Sigmoid colon (tissue), 7 donors: Measurements from ENCODE around the gene IFITM2. TPM values are rescaled to one million over a fixed set of nuclear protein-coding genes. Genes with fewer than 3 reads are reported as not detected.
"Not testable (repeated sequence)": the region's sequence is repeated elsewhere in the genome, so short reads cannot be mapped to it uniquely, and the experiment has no call there.

Experiments
- DNase-seq: peaks from one replicate; pipeline ENCODE4 v3.0.0-alpha.2; 2019
- H3K27ac ChIP-seq, 4 donors: fragments of 200-600 bp; sonication (generic); one replicate each; pipeline ENCODE4 v1.5.1; 2016 to 2019; ENCODE audit warnings: mild to moderate bottlenecking in 1 of 4
- H3K27me3 ChIP-seq, 3 donors: fragments of 200-600 bp; sonication (generic); one replicate each; pipeline ENCODE4 v1.5.1; 2019; ENCODE audit warnings: mild to moderate bottlenecking in 1 of 3
- H3K36me3 ChIP-seq, 4 donors: fragments of 200-600 bp; sonication (generic); one replicate each; pipeline ENCODE4 v1.5.1; 2016 to 2019
- H3K4me1 ChIP-seq, 4 donors: fragments of 200-600 bp; sonication (generic); one replicate each; pipeline ENCODE4 v1.5.1; 2017 to 2019
- H3K4me3 ChIP-seq, 4 donors: fragments of 200-600 bp; sonication (generic); one replicate each; pipeline ENCODE4 v1.5.1; 2017 to 2019; ENCODE audit warnings: mild to moderate bottlenecking in 2 of 4, moderate library complexity in 1 of 4
- H3K9me3 ChIP-seq, 4 donors: fragments of 200-600 bp in 3 of 4; sonication (generic) in 3 of 4; one replicate each; pipeline versions ENCODE4 v1.5.1 to v1.6.1; 2013 to 2019
- EP300 ChIP-seq, 4 donors: sonication (generic); formaldehyde crosslinking; IDR thresholded peaks; one replicate each; pipeline ENCODE4 v1.6.1; 2017; ENCODE audit warnings: antibody characterized with exemption in 4 of 4
- POLR2A ChIP-seq, 2 donors: fragments of 450-650 bp; IDR thresholded peaks; one replicate each; pipeline ENCODE4 v1.6.1; 2016; ENCODE audit warnings: antibody characterized with exemption in 2 of 2, mild to moderate bottlenecking in 2 of 2, moderate library complexity in 2 of 2
- POLR2AphosphoS5 ChIP-seq, 4 donors: sonication (generic); formaldehyde crosslinking; IDR thresholded peaks; one replicate each; pipeline ENCODE4 v1.6.1; 2017; ENCODE audit warnings: antibody characterized with exemption in 4 of 4
- WGBS, 2 donors: extraction: QIAGEN DNeasy Blood & Tissue Kit; methylation state at CpG; one replicate each; pipeline ENCODE4 v1.1.7; 2013; 5-methylcytosine and 5-hydroxymethylcytosine counted together
- intact Hi-C: fragments of 100-400 bp; cut with DNase I; formaldehyde crosslinking; loops from one replicate; pipeline ENCODE4 v1.15.1; 2023
- polyA plus RNA-seq, 3 donors: library from polyadenylated mRNA; stranded (reverse); fragments of 200-250 nt; gene quantifications; one replicate each; pipeline ENCODE4 v1.2.3, GENCODE V29; 2013
- total RNA-seq, 4 donors: library from RNA; depleted of rRNA; stranded (reverse); fragments of >200 nt; gene quantifications; one replicate each; pipeline ENCODE4 v1.1.0, GENCODE V29; 2016
- TF ChIP-seq, protein P1 (sequence below), 4 experiments: fragments of 450-650 bp in 3 of 4; fragments of 200-600 bp in 1 of 4; IDR thresholded peaks; one replicate each; pipeline ENCODE4 v1.5.1; 2016 to 2019; ENCODE audit warnings: antibody characterized with exemption in 4 of 4, mild to moderate bottlenecking in 3 of 4, moderate library complexity in 2 of 4
- donor health status: healthy with polysubstance abuse.
- donor health status: Bipolar disorder and iron deficiency.
- donor health status: healthy.

IFITM2 gene
- total and polyA plus RNA-seq, 7 donors, result 73.3 to 461 (median 161) TPM

DNA sequence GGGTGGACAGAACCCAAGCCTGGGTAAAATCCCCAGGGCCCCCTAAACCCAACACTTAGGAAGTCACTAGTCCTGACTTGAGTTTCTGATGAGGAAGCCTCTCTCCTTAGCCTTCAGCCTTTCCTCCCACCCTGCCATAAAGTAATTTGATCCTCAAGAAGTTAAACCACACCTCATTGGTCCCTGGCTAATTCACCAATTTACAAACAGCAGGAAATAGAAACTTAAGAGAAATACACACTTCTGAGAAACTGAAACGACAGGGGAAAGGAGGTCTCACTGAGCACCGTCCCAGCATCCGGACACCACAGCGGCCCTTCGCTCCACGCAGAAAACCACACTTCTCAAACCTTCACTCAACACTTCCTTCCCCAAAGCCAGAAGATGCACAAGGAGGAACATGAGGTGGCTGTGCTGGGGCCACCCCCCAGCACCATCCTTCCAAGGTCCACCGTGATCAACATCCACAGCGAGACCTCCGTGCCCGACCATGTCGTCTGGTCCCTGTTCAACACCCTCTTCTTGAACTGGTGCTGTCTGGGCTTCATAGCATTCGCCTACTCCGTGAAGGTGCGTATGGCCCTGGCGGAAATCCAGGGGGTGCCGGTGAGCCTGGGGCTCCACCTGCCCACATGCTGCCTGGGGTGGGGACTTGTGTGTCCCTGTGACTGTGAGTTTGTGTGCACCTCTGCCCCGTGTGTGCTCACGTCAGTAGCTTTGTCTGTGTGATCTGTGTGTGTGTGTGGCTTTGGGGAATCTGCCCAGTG is 6.4 kb downstream of the IFITM2 start, which contains the start of gene IFITM1:
IFITM1 (plus strand) TSS at position 254 of the 767 bp plus-strand sequence; CDS start at position 385, 131 bp downstream.
- Histone ChIP-seq H3K36me3 (no peaks in the 10 kb centered on the region), H3K4me3 (peak within 1 kb of the TSS; percentile 19 to 52 (median 45)), H3K27ac (peak within 1 kb of the TSS; percentile 65 to 82 (median 74)), H3K27me3 (peaks cover 5 to 19% (median 11%) of the 10 kb centered on the region in 3 donors), H3K9me3 (no peaks in the 10 kb centered on the region), H3K4me1 (peaks cover 0 to 47% (median 31%) of the 10 kb centered on the region in 4 donors)
- 3 to 5% methylated on average over 18 of the region's 18 CpGs for WGBS, 2 donors
- intact Hi-C loops, result no loop called here
- TF ChIP-seq POLR2A (IDR thresholded peaks at IDR 0.05), result peak; percentile 46 to 56
- TF ChIP-seq, protein P1, sequence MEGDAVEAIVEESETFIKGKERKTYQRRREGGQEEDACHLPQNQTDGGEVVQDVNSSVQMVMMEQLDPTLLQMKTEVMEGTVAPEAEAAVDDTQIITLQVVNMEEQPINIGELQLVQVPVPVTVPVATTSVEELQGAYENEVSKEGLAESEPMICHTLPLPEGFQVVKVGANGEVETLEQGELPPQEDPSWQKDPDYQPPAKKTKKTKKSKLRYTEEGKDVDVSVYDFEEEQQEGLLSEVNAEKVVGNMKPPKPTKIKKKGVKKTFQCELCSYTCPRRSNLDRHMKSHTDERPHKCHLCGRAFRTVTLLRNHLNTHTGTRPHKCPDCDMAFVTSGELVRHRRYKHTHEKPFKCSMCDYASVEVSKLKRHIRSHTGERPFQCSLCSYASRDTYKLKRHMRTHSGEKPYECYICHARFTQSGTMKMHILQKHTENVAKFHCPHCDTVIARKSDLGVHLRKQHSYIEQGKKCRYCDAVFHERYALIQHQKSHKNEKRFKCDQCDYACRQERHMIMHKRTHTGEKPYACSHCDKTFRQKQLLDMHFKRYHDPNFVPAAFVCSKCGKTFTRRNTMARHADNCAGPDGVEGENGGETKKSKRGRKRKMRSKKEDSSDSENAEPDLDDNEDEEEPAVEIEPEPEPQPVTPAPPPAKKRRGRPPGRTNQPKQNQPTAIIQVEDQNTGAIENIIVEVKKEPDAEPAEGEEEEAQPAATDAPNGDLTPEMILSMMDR (IDR thresholded peaks at IDR 0.05), result no peak
- peak; percentile 64 to 90 (median 76) for TF ChIP-seq POLR2AphosphoS5 (IDR thresholded peaks at IDR 0.05)
- TF ChIP-seq EP300 (IDR thresholded peaks at IDR 0.05), result no peak
- DNase-seq, result no peak

- H3K9me3 ChIP-seq, H3K36me3 ChIP-seq, intact Hi-C loops, DNase-seq: not testable (repeated sequence)
- peak overlapping the region; percentile 19 to 52 (median 45) for H3K4me3 ChIP-seq
- 4 to 30% methylated on average over 6 of the region's 6 CpGs for WGBS, 2 donors
- peaks cover 5 to 19% (median 11%) of the 10 kb centered on the region in 3 donors for H3K27me3 ChIP-seq
- peak overlapping the region; percentile 65 to 82 (median 74) for H3K27ac ChIP-seq
- peaks cover 0 to 42% (median 27%) of the 10 kb centered on the region in 4 donors for H3K4me1 ChIP-seq
Measured at GRCh38 chr11:314554-314875, 6.9 kb downstream of the IFITM2 start.

- H3K9me3 ChIP-seq, result no peaks in the 10 kb centered on the region
- no peaks in the 10 kb centered on the region for H3K36me3 ChIP-seq
- no peak for TF ChIP-seq POLR2AphosphoS5 (IDR thresholded peaks at IDR 0.05)
- TF ChIP-seq, protein P1 (IDR thresholded peaks at IDR 0.05), result no peak
- no peak for TF ChIP-seq POLR2A (IDR thresholded peaks at IDR 0.05)
- TF ChIP-seq EP300 (IDR thresholded peaks at IDR 0.05), result no peak
- peak overlapping the region; percentile 65 to 76 (median 72) for H3K27ac ChIP-seq
- DNase-seq, result no peak
- H3K4me3 ChIP-seq, result peak overlapping the region; percentile 19 to 52 (median 45)
- H3K4me1 ChIP-seq, result peaks cover 0 to 37% (median 22%) of the 10 kb centered on the region in 4 donors
- intact Hi-C loops, result no loop called here
- peaks cover 5 to 19% (median 11%) of the 10 kb centered on the region in 3 donors for H3K27me3 ChIP-seq
- WGBS, 2 donors, result 26 to 38% methylated on average over 9 of the region's 9 CpGs
Measured at GRCh38 chr11:315051-315481, 7.5 kb downstream of the IFITM2 start.

DNA sequence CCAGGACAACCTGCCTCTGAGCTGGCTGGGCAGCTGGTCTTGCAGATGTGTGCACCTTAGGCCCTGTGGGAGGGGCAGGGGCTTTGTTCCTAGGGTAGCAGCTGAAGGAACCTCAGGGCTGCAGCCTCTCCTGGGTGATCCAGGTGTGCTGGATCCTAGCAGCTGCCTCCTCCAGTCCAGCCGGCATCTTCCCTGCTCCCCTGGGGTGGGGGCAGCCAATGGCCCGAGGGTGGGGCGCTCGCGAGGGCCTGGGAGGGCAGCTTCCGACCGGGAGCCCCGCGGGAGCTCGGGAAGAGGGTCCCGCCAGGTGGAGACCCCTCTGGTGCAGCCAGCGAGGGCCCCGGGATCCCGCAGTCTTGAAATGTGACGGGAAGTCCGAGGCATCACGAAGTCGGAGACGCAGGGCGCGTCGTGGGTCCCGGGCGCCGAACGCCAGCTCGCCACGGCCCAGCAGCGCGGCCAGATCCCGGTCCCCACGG is 7.9 kb downstream of the IFITM2 start:
- TF ChIP-seq, protein P1 (IDR thresholded peaks at IDR 0.05), result no peak
- TF ChIP-seq POLR2A (IDR thresholded peaks at IDR 0.05) (no peak), POLR2AphosphoS5 (IDR thresholded peaks at IDR 0.05) (no peak), EP300 (IDR thresholded peaks at IDR 0.05) (no peak)
- peak; percentile 67 for DNase-seq
- intact Hi-C loops, result no loop called here
- 24 to 38% methylated on average over 32 of the region's 32 CpGs for WGBS, 2 donors
- peaks cover 0 to 37% (median 22%) of the 10 kb centered on the region in 4 donors for H3K4me1 ChIP-seq
- H3K36me3 ChIP-seq, result no peaks in the 10 kb centered on the region
- peak overlapping the region; percentile 65 to 76 (median 72) for H3K27ac ChIP-seq
- peak overlapping the region; percentile 19 to 52 (median 45) for H3K4me3 ChIP-seq
- peaks cover 5 to 19% (median 11%) of the 10 kb centered on the region in 3 donors for H3K27me3 ChIP-seq
- no peaks in the 10 kb centered on the region for H3K9me3 ChIP-seq

- peaks cover 5 to 19% (median 11%) of the 10 kb centered on the region in 3 donors for H3K27me3 ChIP-seq
- H3K9me3 ChIP-seq, result no peaks in the 10 kb centered on the region
- DNase-seq, result peak; percentile 75
- H3K4me3 ChIP-seq, result peak overlapping the region; percentile 19 to 52 (median 45)
- WGBS, 2 donors, result 16 to 25% methylated on average over 64 of the region's 64 CpGs
- peak in 1 of 4 donors; percentile 45 for TF ChIP-seq POLR2AphosphoS5 (IDR thresholded peaks at IDR 0.05)
- TF ChIP-seq EP300 (IDR thresholded peaks at IDR 0.05), result no peak
- TF ChIP-seq, protein P1 (IDR thresholded peaks at IDR 0.05), result no peak
- TF ChIP-seq POLR2A (IDR thresholded peaks at IDR 0.05), result no peak
- H3K4me1 ChIP-seq, result peaks cover 0 to 37% (median 25%) of the 10 kb centered on the region in 4 donors
- intact Hi-C loops, result no loop called here
- H3K36me3 ChIP-seq, result no peaks in the 10 kb centered on the region
- H3K27ac ChIP-seq, result peak overlapping the region; percentile 65 to 76 (median 72)
Measured at GRCh38 chr11:316031-316701, 8.6 kb downstream of the IFITM2 start.
